ENCODE results near the gene MICALL2.

MICALL2 gene

GRCh38 chr7:1434891-1435670, 24.2 kb downstream of the MICALL2 start:
- H3K4me3 ChIP-seq (ENCODE audit: low read depth, low read length) = no peak overlapping the region
- TF ChIP-seq ZFP3 (tag by site-specific recombination; IDR thresholded peaks at IDR 0.05; ENCODE audit: low read depth) = no peak
- TF ChIP-seq SETDB1 (IDR thresholded peaks at IDR 0.05; ENCODE audit: insufficient read length, low read length) = no peak
- TF ChIP-seq BCL11A (tag by site-specific recombination; IDR thresholded peaks at IDR 0.05; ENCODE audit: low read depth) = no peak
- TF ChIP-seq ZNF639 (tag by site-specific recombination; IDR thresholded peaks at IDR 0.05) = no peak
- no peak for TF ChIP-seq ZBTB48 (tag by site-specific recombination; IDR thresholded peaks at IDR 0.05)
- no peaks in the 10 kb centered on the region for H3K9me3 ChIP-seq (ENCODE audit: control insufficient read depth, insufficient read depth, low read depth, low read length)
- ChIA-PET POLR2A (no interaction called here), CTCF (no interaction called here)
- no peak overlapping the region for H3K27ac ChIP-seq (ENCODE audit: extremely low read depth, low read depth, low read length)
- no peaks in the 10 kb centered on the region for H3K4me1 ChIP-seq (ENCODE audit: control insufficient read depth, insufficient read depth, low read length)
- peaks cover 0 to 3% of the 10 kb centered on the region in 2 experiments; a peak in 1 of 3 replicates for H3K36me3 ChIP-seq (ENCODE audit: control insufficient read depth in 2 of 2, insufficient read depth in 1 of 2, low read length in 2 of 2)

DNA sequence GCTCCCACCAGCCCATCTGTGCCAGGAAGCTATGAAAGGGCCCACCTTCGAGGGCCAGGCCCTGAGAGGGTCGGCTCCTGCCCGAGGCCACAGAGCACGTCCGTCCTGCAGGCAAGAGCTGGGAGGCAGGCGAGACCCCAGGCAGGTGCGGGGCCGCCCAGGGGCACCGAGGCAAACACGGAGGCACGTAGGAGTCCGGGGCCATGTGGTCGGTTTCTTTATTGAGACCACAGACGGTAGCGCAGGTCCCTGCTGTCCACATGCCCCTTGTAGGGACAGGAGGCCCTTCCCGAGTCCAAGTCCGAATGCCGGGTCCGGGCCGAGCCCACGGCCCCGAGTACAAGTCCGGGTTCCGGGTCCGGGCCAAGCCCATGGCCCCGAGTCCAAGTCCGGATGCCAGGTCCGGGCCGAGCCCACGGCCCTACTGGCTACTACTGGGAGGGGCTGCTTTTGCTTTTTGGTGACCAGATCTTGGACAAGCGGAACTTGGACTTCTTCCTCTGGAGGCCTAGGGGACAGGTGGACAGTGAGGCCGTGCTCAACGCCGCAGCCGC, 25.0 kb downstream of the MICALL2 start:
- Histone ChIP-seq H3K4me1 (ENCODE audit: control insufficient read depth, insufficient read depth, low read length) (no peaks in the 10 kb centered on the region), H3K9me3 (ENCODE audit: control insufficient read depth, insufficient read depth, low read depth, low read length) (no peaks in the 10 kb centered on the region), H3K36me3 (ENCODE audit: control insufficient read depth in 2 of 2, insufficient read depth in 1 of 2, low read length in 2 of 2) (peaks cover 0 to 1% of the 10 kb centered on the region in 2 experiments; a peak in 1 of 3 replicates), H3K27ac (ENCODE audit: extremely low read depth, low read depth, low read length) (no peak overlapping the region), H3K4me3 (ENCODE audit: low read depth, low read length) (no peak overlapping the region)
- ChIA-PET CTCF (interaction anchor here (1.0 to 1.4 kb wide), 4 partner anchors 9 to 441 kb away, joined by 3 to 7 read pairs (median 4); no protein-coding TSS in a partner anchor), POLR2A (no interaction called here)
- TF ChIP-seq ZNF211 (tag by site-specific recombination; IDR thresholded peaks at IDR 0.05; ENCODE audit: low read depth) (no peak), ZNF624 (tag by site-specific recombination; IDR thresholded peaks at IDR 0.05) (no peak), ZNF157 (tag by site-specific recombination; IDR thresholded peaks at IDR 0.05) (no peak), ZFHX2 (tag by site-specific recombination; conservative IDR thresholded peaks at IDR 0.05) (no peak), ZNF362 (tag by site-specific recombination; IDR thresholded peaks at IDR 0.05) (no peak), ZNF549 (tag by site-specific recombination; IDR thresholded peaks at IDR 0.05) (no peak)
- TF ChIP-seq, protein P1, sequence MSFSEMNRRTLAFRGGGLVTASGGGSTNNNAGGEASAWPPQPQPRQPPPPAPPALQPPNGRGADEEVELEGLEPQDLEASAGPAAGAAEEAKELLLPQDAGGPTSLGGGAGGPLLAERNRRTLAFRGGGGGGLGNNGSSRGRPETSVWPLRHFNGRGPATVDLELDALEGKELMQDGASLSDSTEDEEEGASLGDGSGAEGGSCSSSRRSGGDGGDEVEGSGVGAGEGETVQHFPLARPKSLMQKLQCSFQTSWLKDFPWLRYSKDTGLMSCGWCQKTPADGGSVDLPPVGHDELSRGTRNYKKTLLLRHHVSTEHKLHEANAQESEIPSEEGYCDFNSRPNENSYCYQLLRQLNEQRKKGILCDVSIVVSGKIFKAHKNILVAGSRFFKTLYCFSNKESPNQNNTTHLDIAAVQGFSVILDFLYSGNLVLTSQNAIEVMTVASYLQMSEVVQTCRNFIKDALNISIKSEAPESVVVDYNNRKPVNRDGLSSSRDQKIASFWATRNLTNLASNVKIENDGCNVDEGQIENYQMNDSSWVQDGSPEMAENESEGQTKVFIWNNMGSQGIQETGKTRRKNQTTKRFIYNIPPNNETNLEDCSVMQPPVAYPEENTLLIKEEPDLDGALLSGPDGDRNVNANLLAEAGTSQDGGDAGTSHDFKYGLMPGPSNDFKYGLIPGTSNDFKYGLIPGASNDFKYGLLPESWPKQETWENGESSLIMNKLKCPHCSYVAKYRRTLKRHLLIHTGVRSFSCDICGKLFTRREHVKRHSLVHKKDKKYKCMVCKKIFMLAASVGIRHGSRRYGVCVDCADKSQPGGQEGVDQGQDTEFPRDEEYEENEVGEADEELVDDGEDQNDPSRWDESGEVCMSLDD (tag by site-specific recombination; IDR thresholded peaks at IDR 0.05) = no peak

- Histone ChIP-seq H3K36me3 (ENCODE audit: control insufficient read depth in 2 of 2, insufficient read depth in 1 of 2, low read length in 2 of 2) (no peaks in the 10 kb centered on the region), H3K27ac (ENCODE audit: extremely low read depth, low read depth, low read length) (no peak overlapping the region), H3K9me3 (ENCODE audit: control insufficient read depth, insufficient read depth, low read depth, low read length) (no peaks in the 10 kb centered on the region), H3K4me3 (ENCODE audit: low read depth, low read length) (no peak overlapping the region), H3K4me1 (ENCODE audit: control insufficient read depth, insufficient read depth, low read length) (no peaks in the 10 kb centered on the region)
- POLR2A ChIA-PET = no interaction called here
- CTCF ChIA-PET = interaction anchor here (0.6 to 1.9 kb wide), 19 partner anchors 8 to 585 kb away, joined by 3 to 10 read pairs (median 3); no protein-coding TSS in a partner anchor
- TF ChIP-seq ZNF544 (tag by site-specific recombination; IDR thresholded peaks at IDR 0.05) = no peak
- TF ChIP-seq, protein P2, sequence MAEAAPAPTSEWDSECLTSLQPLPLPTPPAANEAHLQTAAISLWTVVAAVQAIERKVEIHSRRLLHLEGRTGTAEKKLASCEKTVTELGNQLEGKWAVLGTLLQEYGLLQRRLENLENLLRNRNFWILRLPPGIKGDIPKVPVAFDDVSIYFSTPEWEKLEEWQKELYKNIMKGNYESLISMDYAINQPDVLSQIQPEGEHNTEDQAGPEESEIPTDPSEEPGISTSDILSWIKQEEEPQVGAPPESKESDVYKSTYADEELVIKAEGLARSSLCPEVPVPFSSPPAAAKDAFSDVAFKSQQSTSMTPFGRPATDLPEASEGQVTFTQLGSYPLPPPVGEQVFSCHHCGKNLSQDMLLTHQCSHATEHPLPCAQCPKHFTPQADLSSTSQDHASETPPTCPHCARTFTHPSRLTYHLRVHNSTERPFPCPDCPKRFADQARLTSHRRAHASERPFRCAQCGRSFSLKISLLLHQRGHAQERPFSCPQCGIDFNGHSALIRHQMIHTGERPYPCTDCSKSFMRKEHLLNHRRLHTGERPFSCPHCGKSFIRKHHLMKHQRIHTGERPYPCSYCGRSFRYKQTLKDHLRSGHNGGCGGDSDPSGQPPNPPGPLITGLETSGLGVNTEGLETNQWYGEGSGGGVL (tag by site-specific recombination; IDR thresholded peaks at IDR 0.05) = no peak
- TF ChIP-seq ZNF530 (tag by site-specific recombination; IDR thresholded peaks at IDR 0.05; ENCODE audit: low read depth) = no peak
- TF ChIP-seq ZIC2 (tag by site-specific recombination; IDR thresholded peaks at IDR 0.05) = no peak
- no peak for TF ChIP-seq ZNF2 (tag by site-specific recombination; IDR thresholded peaks at IDR 0.05)
- no peak for TF ChIP-seq YY2 (tag by site-specific recombination; IDR thresholded peaks at IDR 0.05)
- TF ChIP-seq EGR2 (tag by site-specific recombination; IDR thresholded peaks at IDR 0.05; ENCODE audit: low read depth) = no peak
- no peak for TF ChIP-seq SCRT1 (tag by site-specific recombination; IDR thresholded peaks at IDR 0.05; ENCODE audit: borderline replicate concordance)
Observed at GRCh38 chr7:1433128-1433920, 25.9 kb downstream of the MICALL2 start.

All from HEK293 (cell line).